Right lung (tissue), 10 donors: ENCODE measurements around the gene OTUD4. TPM values are rescaled to one million over a fixed set of nuclear protein-coding genes. Genes with fewer than 3 reads are reported as not detected.
A peak's percentile ranks its signal among the peaks of the same experiment; 100 is the strongest.
"Not testable (repeated sequence)": the region's sequence is repeated elsewhere in the genome, so short reads cannot be mapped to it uniquely, and the experiment has no call there.

Experiments used
- DNase-seq, 2 donors: peaks; one replicate each; pipeline ENCODE4 v3.0.0-alpha.2; 2013
- long read RNA-seq, 8 donors: transcript quantifications; one replicate each; lab custom pipeline, GENCODE V29; 2026
- polyA plus RNA-seq, 5 donors: library from polyadenylated mRNA; unstranded; fragments of 120-200 nt; gene quantifications; one replicate each; pipeline versions ENCODE4 v1.2.1 to v1.2.3, GENCODE V29; 2013; ENCODE audit warnings: inconsistent platforms in 1 of 5, low replicate concordance in 1 of 5; ENCODE audit not compliant: insufficient read length in 5 of 5, insufficient read depth in 1 of 5

The OTUD4 gene
- 10 to 100 TPM; 29.4 to 45.5 (median 40.9) TPM for polyA plus RNA-seq
- long read RNA-seq, donor 1, full-length matches to known transcripts = 3 of 77 reads
- long read RNA-seq, donor 1, partial matches to known transcripts = 54 of 77 reads
- long read RNA-seq, donor 1, other reads (novel, unspliced or antisense) = 20 of 77 reads
- long read RNA-seq, donor 2, partial matches to known transcripts = 24 of 29 reads
- long read RNA-seq, donor 2, other reads (novel, unspliced or antisense) = 5 of 29 reads
- long read RNA-seq, donor 3, full-length matches to known transcripts = 1 of 1 reads
- long read RNA-seq, donor 3, partial matches to known transcripts = 0 of 1 reads
- long read RNA-seq, donor 3, other reads (novel, unspliced or antisense) = 0 of 1 reads
- long read RNA-seq, donor 4 = 0 reads
- long read RNA-seq, donor 5, full-length matches to known transcripts = 4 of 4 reads
- long read RNA-seq, donor 5, partial matches to known transcripts = 0 of 4 reads
- long read RNA-seq, donor 5, other reads (novel, unspliced or antisense) = 0 of 4 reads
- long read RNA-seq, donor 6, full-length matches to known transcripts = 6 of 6 reads
- long read RNA-seq, donor 6, partial matches to known transcripts = 0 of 6 reads
- long read RNA-seq, donor 6, other reads (novel, unspliced or antisense) = 0 of 6 reads
- long read RNA-seq, donor 7 = 0 reads
- long read RNA-seq, donor 8 = 0 reads

- peak; percentile 94 to 95 for DNase-seq
These were observed at the start of gene OTUD4 for GRCh38 chr4:145180298-145181090. Gene OTUD4 (minus strand): TSS chr4:145180589. CDS start chr4:145179973, 616 bp downstream.

GRCh38 chr4:145223228-145223627 is 42.8 kb upstream of the OTUD4 start:
- not testable (repeated sequence) for DNase-seq

- not testable (repeated sequence) for DNase-seq
These were observed 41.1 kb upstream of the OTUD4 start for GRCh38 chr4:145221529-145221928.

- DNase-seq = no peak
These were observed 38.7 kb upstream of the OTUD4 start for GRCh38 chr4:145219090-145219489.

- no peak for DNase-seq
These were observed 37.9 kb upstream of the OTUD4 start for GRCh38 chr4:145218251-145218650.

- no peak for DNase-seq
These were observed 37.0 kb upstream of the OTUD4 start for GRCh38 chr4:145217349-145217748.

- DNase-seq = no peak
These were observed 36.1 kb upstream of the OTUD4 start for GRCh38 chr4:145216535-145216934.

- DNase-seq = no peak
These were observed 32.9 kb upstream of the OTUD4 start for GRCh38 chr4:145213245-145213644.

- no peak for DNase-seq
These were observed 27.5 kb upstream of the OTUD4 start for GRCh38 chr4:145207934-145208333.

- DNase-seq = no peak
These were observed 23.0 kb upstream of the OTUD4 start for GRCh38 chr4:145203410-145203809.

- no peak for DNase-seq
These were observed 20.0 kb upstream of the OTUD4 start for GRCh38 chr4:145200366-145200765.

- DNase-seq = no peak
These were observed 18.8 kb upstream of the OTUD4 start for GRCh38 chr4:145199051-145199716.

- no peak for DNase-seq
These were observed 16.4 kb upstream of the OTUD4 start for GRCh38 chr4:145196747-145197146.

GRCh38 chr4:145195167-145195952 is 15.0 kb upstream of the OTUD4 start:
- no peak for DNase-seq

GRCh38 chr4:145189981-145190380 is 9.6 kb upstream of the OTUD4 start:
- DNase-seq = no peak

GRCh38 chr4:145186729-145187128 is 6.3 kb upstream of the OTUD4 start:
- no peak for DNase-seq

GRCh38 chr4:145183581-145183980 is 3.2 kb upstream of the OTUD4 start:
- no peak for DNase-seq

- DNase-seq = no peak
These were observed 2.6 kb upstream of the OTUD4 start for GRCh38 chr4:145183023-145183422.

GRCh38 chr4:145182222-145182621 is 1.8 kb upstream of the OTUD4 start:
- no peak for DNase-seq

GRCh38 chr4:145181091-145181501 is 707 bp upstream of the OTUD4 start:
- no peak for DNase-seq

- DNase-seq = not testable (repeated sequence)
These were observed 510 bp downstream of the OTUD4 start for GRCh38 chr4:145179861-145180297.
